ENCODE data around the gene SCYL1.

DNA sequence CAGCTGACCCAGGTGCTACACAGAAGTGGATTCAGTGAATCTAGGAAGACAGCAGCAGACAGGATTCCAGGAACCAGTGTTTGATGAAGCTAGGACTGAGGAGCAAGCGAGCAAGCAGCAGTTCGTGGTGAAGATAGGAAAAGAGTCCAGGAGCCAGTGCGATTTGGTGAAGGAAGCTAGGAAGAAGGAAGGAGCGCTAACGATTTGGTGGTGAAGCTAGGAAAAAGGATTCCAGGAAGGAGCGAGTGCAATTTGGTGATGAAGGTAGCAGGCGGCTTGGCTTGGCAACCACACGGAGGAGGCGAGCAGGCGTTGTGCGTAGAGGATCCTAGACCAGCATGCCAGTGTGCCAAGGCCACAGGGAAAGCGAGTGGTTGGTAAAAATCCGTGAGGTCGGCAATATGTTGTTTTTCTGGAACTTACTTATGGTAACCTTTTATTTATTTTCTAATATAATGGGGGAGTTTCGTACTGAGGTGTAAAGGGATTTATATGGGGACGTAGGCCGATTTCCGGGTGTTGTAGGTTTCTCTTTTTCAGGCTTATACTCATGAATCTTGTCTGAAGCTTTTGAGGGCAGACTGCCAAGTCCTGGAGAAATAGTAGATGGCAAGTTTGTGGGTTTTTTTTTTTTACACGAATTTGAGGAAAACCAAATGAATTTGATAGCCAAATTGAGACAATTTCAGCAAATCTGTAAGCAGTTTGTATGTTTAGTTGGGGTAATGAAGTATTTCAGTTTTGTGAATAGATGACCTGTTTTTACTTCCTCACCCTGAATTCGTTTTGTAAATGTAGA, 24.3 kb upstream of the SCYL1 start:
- TF ChIP-seq, protein P1, sequence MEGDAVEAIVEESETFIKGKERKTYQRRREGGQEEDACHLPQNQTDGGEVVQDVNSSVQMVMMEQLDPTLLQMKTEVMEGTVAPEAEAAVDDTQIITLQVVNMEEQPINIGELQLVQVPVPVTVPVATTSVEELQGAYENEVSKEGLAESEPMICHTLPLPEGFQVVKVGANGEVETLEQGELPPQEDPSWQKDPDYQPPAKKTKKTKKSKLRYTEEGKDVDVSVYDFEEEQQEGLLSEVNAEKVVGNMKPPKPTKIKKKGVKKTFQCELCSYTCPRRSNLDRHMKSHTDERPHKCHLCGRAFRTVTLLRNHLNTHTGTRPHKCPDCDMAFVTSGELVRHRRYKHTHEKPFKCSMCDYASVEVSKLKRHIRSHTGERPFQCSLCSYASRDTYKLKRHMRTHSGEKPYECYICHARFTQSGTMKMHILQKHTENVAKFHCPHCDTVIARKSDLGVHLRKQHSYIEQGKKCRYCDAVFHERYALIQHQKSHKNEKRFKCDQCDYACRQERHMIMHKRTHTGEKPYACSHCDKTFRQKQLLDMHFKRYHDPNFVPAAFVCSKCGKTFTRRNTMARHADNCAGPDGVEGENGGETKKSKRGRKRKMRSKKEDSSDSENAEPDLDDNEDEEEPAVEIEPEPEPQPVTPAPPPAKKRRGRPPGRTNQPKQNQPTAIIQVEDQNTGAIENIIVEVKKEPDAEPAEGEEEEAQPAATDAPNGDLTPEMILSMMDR (IDR thresholded peaks at IDR 0.05), result peak in 1 of 6 experiments; percentile 21
- peak in 3 of 4 donors; percentile 13 to 68 (median 55) for TF ChIP-seq POLR2A (IDR thresholded peaks at IDR 0.05)
